H9 (cell line): Measurements from ENCODE around the gene ZNF362. TPM values are rescaled to one million over a fixed set of nuclear protein-coding genes. Genes with fewer than 3 reads are reported as not detected.

Experiments
- DNase-seq: peaks from one replicate; pipeline ENCODE4 v3.0.0-alpha.2; 2017
- H2AFZ ChIP-seq: one replicate; pipeline ENCODE4 v1.6.1; 2013; ENCODE audit warnings: mild to moderate bottlenecking, low read length, control low read depth, moderate library complexity
- H2AK5ac ChIP-seq: 2 replicates; pipeline ENCODE4 v1.6.1; 2013; ENCODE audit warnings: low read length, control low read depth, mixed read lengths; ENCODE audit not compliant: insufficient read length
- H2BK120ac ChIP-seq: one replicate; pipeline ENCODE4 v1.6.1; 2013; ENCODE audit warnings: low read depth, mild to moderate bottlenecking, low read length, control low read depth, inconsistent platforms; ENCODE audit not compliant: poor library complexity, severe bottlenecking
- H2BK12ac ChIP-seq: 2 replicates; pipeline ENCODE4 v1.6.1; 2013; ENCODE audit warnings: low read length, control low read depth, mixed read lengths, low read depth; ENCODE audit not compliant: insufficient read length
- H2BK15ac ChIP-seq: 2 replicates; pipeline ENCODE4 v1.6.1; 2013; ENCODE audit warnings: low read depth, low read length, control low read depth
- H2BK20ac ChIP-seq: one replicate; pipeline ENCODE4 v1.6.1; 2013; ENCODE audit warnings: low read depth, mild to moderate bottlenecking, low read length, control low read depth, inconsistent platforms; ENCODE audit not compliant: poor library complexity, severe bottlenecking
- H2BK5ac ChIP-seq: 2 replicates; pipeline ENCODE4 v1.6.1; 2013; ENCODE audit warnings: low read length, control low read depth, mixed read lengths; ENCODE audit not compliant: insufficient read length
- H3K14ac ChIP-seq: 2 replicates; pipeline ENCODE4 v1.6.1; 2013; ENCODE audit warnings: low read length, control low read depth; ENCODE audit not compliant: insufficient read depth
- H3K18ac ChIP-seq: 2 replicates; pipeline ENCODE4 v1.6.1; 2013; ENCODE audit warnings: low read depth, mild to moderate bottlenecking, mixed read lengths, low read length, control low read depth; ENCODE audit not compliant: insufficient read length
- H3K23ac ChIP-seq: 2 replicates; pipeline ENCODE4 v1.6.1; 2013; ENCODE audit warnings: low read length, control low read depth, mixed read lengths, low read depth; ENCODE audit not compliant: insufficient read length
- H3K23me2 ChIP-seq: 2 replicates; pipeline ENCODE4 v1.6.1; 2013; ENCODE audit warnings: low read depth, mild to moderate bottlenecking, mixed read lengths, low read length, control low read depth; ENCODE audit not compliant: insufficient read length, poor library complexity, severe bottlenecking
- H3K27ac ChIP-seq: 2 replicates; pipeline ENCODE4 v1.5.1; 2013; ENCODE audit warnings: low read length, control low read depth, mixed read lengths, low read depth; ENCODE audit not compliant: insufficient read length
- H3K27me3 ChIP-seq: 2 replicates; pipeline ENCODE4 v1.6.1; 2013; ENCODE audit warnings: low read length, control low read depth, inconsistent platforms; ENCODE audit not compliant: insufficient read depth
- H3K4ac ChIP-seq: 2 replicates; pipeline ENCODE4 v1.6.1; 2013; ENCODE audit warnings: low read depth, mild to moderate bottlenecking, control low read depth, inconsistent platforms, low read length, moderate library complexity
- H3K4me1 ChIP-seq: 2 replicates; pipeline ENCODE4 v1.6.1; 2013; ENCODE audit warnings: low read length, control low read depth, inconsistent platforms; ENCODE audit not compliant: insufficient read depth
- H3K4me2 ChIP-seq: 2 replicates; pipeline ENCODE4 v1.6.1; 2013; ENCODE audit warnings: low read length, control low read depth, mixed read lengths; ENCODE audit not compliant: insufficient read length, insufficient read depth
- H3K56ac ChIP-seq: 2 replicates; pipeline ENCODE4 v1.6.1; 2013; ENCODE audit warnings: low read depth, mild to moderate bottlenecking, mixed read lengths, low read length, control low read depth; ENCODE audit not compliant: insufficient read length
- H3K79me1 ChIP-seq: 2 replicates; pipeline ENCODE4 v1.6.1; 2013; ENCODE audit warnings: low read depth, mild to moderate bottlenecking, moderate library complexity, low read length, control low read depth, inconsistent platforms; ENCODE audit not compliant: insufficient read depth, poor library complexity, severe bottlenecking
- H3K79me2 ChIP-seq: 2 replicates; pipeline ENCODE4 v1.6.1; 2013; ENCODE audit warnings: low read length, control low read depth, inconsistent platforms; ENCODE audit not compliant: insufficient read depth
- H3K9ac ChIP-seq: 2 replicates; pipeline ENCODE4 v1.6.1; 2013; ENCODE audit warnings: low read length, control low read depth, mixed read lengths; ENCODE audit not compliant: insufficient read length; ENCODE audit errors: extremely low read depth
- H3K9me3 ChIP-seq: one replicate; pipeline ENCODE4 v1.6.1; 2013; ENCODE audit warnings: low read depth, low read length, inconsistent platforms; ENCODE audit not compliant: control insufficient read depth
- H3T11ph ChIP-seq: one replicate; pipeline ENCODE4 v1.6.1; 2013; ENCODE audit warnings: mild to moderate bottlenecking, low read length, control low read depth, inconsistent platforms
- H4K20me1 ChIP-seq: one replicate; pipeline ENCODE4 v1.6.1; 2013; ENCODE audit not compliant: control insufficient read depth, insufficient read length, insufficient read depth
- H4K5ac ChIP-seq: 2 replicates; pipeline ENCODE4 v1.6.1; 2013; ENCODE audit warnings: low read depth, mild to moderate bottlenecking, mixed read lengths, low read length, control low read depth; ENCODE audit not compliant: insufficient read length
- H4K8ac ChIP-seq: replicated peaks from 2 replicates; pipeline ENCODE4 v1.6.1; 2013; ENCODE audit warnings: low read length, control low read depth, mixed read lengths, low read depth; ENCODE audit not compliant: insufficient read length
- H4K91ac ChIP-seq: 2 replicates; pipeline ENCODE4 v1.6.1; 2013; ENCODE audit warnings: low read depth, mild to moderate bottlenecking, moderate library complexity, mixed read lengths, low read length, control low read depth; ENCODE audit not compliant: insufficient read length
- H3K27ac Mint-ChIP-seq, 3 experiments: 2 replicates in 2 of 3; 3 replicates in 1 of 3; pipeline ENCODE4 v1.8.0; 2020 to 2021; ENCODE audit warnings: mixed read lengths in 3 of 3, mild to moderate bottlenecking in 1 of 3, moderate library complexity in 1 of 3
- H3K27me3 Mint-ChIP-seq: 2 replicates; pipeline ENCODE4 v1.8.0; 2021; ENCODE audit warnings: low read depth, mild to moderate bottlenecking, moderate library complexity, mixed read lengths
- H3K36me3 Mint-ChIP-seq, 3 experiments: 2 replicates in 2 of 3; 3 replicates in 1 of 3; pipeline ENCODE4 v1.8.0; 2020 to 2021; ENCODE audit warnings: low read depth in 3 of 3, mixed read lengths in 3 of 3; ENCODE audit not compliant: insufficient read depth in 1 of 3
- H3K4me1 Mint-ChIP-seq, 2 experiments: 2 replicates each; pipeline ENCODE4 v1.8.0; 2020; ENCODE audit warnings: mixed read lengths in 2 of 2
- H3K4me3 Mint-ChIP-seq, 2 experiments: 2 replicates in 1 of 2; 3 replicates in 1 of 2; pipeline ENCODE4 v1.8.0; 2020 to 2021; ENCODE audit warnings: mild to moderate bottlenecking in 2 of 2, mixed read lengths in 2 of 2, moderate library complexity in 1 of 2
- H3K9me3 Mint-ChIP-seq, 2 experiments: 2 replicates in 1 of 2; 3 replicates in 1 of 2; pipeline ENCODE4 v1.8.0; 2020; ENCODE audit warnings: mild to moderate bottlenecking in 2 of 2, mixed read lengths in 2 of 2, moderate library complexity in 1 of 2
- WGBS: extraction: QIAGEN DNeasy Blood & Tissue Kit; methylation state at CpG from one replicate; pipeline ENCODE4 v1.1.7; 2013; ENCODE audit warnings: missing lambda C conversion rate, low lambda C conversion rate, mixed read lengths; ENCODE audit not compliant: insufficient read length; ENCODE audit errors: extremely low coverage; 5-methylcytosine and 5-hydroxymethylcytosine counted together
- total RNA-seq: library from RNA; stranded (reverse); gene quantifications from 2 replicates; pipeline ENCODE4 v1.2.1, GENCODE V29; 2021
- TF ChIP-seq, protein P1 (sequence below): fragments of 200-600 bp; sonication (generic); conservative IDR thresholded peaks from 3 replicates; pipeline ENCODE4 v1.8.0; 2021; ENCODE audit warnings: antibody characterized with exemption, mild to moderate bottlenecking

The ZNF362 gene
- total RNA-seq, 1 experiment from 2014 or later = 18.7 TPM

DNA sequence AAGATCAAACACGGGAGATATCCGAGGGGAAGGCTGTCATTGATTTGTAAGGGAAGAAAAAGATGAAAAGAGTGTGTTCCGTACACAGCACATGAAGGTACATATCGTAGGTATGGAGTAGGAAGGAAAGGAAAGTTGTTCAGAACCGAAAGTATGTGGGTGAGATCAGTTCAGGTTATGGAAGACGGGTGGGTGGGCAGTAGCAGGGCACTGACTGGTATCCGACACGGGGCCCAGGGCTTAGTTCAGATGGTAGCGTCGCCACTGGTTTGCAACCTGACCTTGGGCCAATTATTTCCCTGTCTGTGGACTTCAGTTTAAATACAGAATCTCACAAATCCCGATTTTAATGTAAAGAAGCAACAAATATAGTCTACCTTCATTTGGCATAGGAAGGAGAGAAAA is 92.4 kb downstream of the ZNF362 start:
- peaks cover 37 to 51% of the 10 kb centered on the region in 2 experiments for H3K4me1 Mint-ChIP-seq
- Histone ChIP-seq H3K4me1 (no peaks in the 10 kb centered on the region; the same call in 1 of the 2 replicates), H3K23ac (no peak overlapping the region), H2AFZ (no peak overlapping the region), H3K27ac (no peak overlapping the region), H4K91ac (no peak overlapping the region), H2BK12ac (no peak overlapping the region), H3K9ac (no peak overlapping the region), H3K4me2 (peak overlapping the region; percentile 54), H3K9me3 (no peaks in the 10 kb centered on the region), H4K8ac (no peak overlapping the region), H3K18ac (no peak overlapping the region), H4K20me1 (no peaks in the 10 kb centered on the region), H2AK5ac (no peak overlapping the region), H3K79me1 (no peaks in the 10 kb centered on the region), H2BK20ac (no peak overlapping the region), H3K23me2 (peaks cover 12% of the 10 kb centered on the region), H3K4ac (no peak overlapping the region), H3K27me3 (peaks cover 46% of the 10 kb centered on the region), H4K5ac (no peak overlapping the region), H2BK5ac (no peak overlapping the region), H2BK120ac (no peak overlapping the region), H3K79me2 (no peaks in the 10 kb centered on the region), H3K14ac (no peak overlapping the region), H3T11ph (no peak overlapping the region), H3K56ac (no peak overlapping the region), H2BK15ac (no peak overlapping the region)
- no peak for DNase-seq
- H3K27me3 Mint-ChIP-seq = peaks cover 88% of the 10 kb centered on the region
- H3K4me3 Mint-ChIP-seq = peak overlapping the region; percentile 76 to 79
- no peak overlapping the region for H3K27ac Mint-ChIP-seq
- TF ChIP-seq, protein P1, sequence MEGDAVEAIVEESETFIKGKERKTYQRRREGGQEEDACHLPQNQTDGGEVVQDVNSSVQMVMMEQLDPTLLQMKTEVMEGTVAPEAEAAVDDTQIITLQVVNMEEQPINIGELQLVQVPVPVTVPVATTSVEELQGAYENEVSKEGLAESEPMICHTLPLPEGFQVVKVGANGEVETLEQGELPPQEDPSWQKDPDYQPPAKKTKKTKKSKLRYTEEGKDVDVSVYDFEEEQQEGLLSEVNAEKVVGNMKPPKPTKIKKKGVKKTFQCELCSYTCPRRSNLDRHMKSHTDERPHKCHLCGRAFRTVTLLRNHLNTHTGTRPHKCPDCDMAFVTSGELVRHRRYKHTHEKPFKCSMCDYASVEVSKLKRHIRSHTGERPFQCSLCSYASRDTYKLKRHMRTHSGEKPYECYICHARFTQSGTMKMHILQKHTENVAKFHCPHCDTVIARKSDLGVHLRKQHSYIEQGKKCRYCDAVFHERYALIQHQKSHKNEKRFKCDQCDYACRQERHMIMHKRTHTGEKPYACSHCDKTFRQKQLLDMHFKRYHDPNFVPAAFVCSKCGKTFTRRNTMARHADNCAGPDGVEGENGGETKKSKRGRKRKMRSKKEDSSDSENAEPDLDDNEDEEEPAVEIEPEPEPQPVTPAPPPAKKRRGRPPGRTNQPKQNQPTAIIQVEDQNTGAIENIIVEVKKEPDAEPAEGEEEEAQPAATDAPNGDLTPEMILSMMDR = no peak
- H3K36me3 Mint-ChIP-seq = no peaks in the 10 kb centered on the region; a peak in 1 of 7 replicates
- WGBS = no CpG with 5 or more reads among the region's 11 CpGs
- H3K9me3 Mint-ChIP-seq = peaks cover 0 to 3% of the 10 kb centered on the region in 2 experiments; a peak in 2 of 5 replicates
